Omental fat pad (tissue), 4 donors: ENCODE results near the gene NISCH. TPM values are rescaled to one million over a fixed set of nuclear protein-coding genes. Genes with fewer than 3 reads are reported as not detected.

ENCODE experiments used
- ATAC-seq: fragments of 150-250 bp; one replicate; pipeline ENCODE4 v1.9.1; 2016; ENCODE audit warnings: mild to moderate bottlenecking, moderate library complexity; ENCODE audit not compliant: low FRiP score
- DNase-seq: peaks from one replicate; pipeline ENCODE4 v3.0.0-alpha.2; 2019; ENCODE audit warnings: low spot score
- total RNA-seq, 4 donors: library from RNA; depleted of rRNA; stranded (reverse); fragments of >200 nt; gene quantifications; one replicate each; pipeline ENCODE4 v1.1.0, GENCODE V29; 2016
- TF ChIP-seq, protein P1 (sequence below), 3 donors: fragments of 450-650 bp; IDR thresholded peaks; one replicate each; pipeline ENCODE4 v1.5.1; 2016 to 2017; ENCODE audit warnings: antibody characterized with exemption in 3 of 3, mild to moderate bottlenecking in 3 of 3, moderate library complexity in 2 of 3

Gene NISCH
- total RNA-seq, 4 donors from 2014 or later: 59.8 to 82.3 (median 68.5) TPM

DNA sequence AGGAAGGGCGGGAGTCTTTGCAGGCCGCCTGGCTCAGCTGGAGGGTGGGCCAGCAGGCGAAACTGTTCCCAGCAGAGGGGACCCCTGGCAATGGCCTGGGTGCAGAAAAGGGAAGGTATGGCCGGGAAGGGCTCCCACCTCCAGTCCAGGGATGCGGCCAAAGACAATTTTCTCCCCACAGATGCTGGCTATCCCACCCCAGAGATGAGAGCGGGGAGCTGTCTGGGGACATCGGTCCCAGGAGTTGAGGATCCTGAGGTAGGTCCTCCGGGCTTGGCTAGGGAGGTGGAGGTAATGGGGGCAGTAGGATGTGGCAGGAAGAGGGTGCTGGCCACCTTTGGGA is 12.2 kb upstream of the NISCH start:
- DNase-seq (no peak), ATAC-seq (no peak)
- TF ChIP-seq, protein P1, sequence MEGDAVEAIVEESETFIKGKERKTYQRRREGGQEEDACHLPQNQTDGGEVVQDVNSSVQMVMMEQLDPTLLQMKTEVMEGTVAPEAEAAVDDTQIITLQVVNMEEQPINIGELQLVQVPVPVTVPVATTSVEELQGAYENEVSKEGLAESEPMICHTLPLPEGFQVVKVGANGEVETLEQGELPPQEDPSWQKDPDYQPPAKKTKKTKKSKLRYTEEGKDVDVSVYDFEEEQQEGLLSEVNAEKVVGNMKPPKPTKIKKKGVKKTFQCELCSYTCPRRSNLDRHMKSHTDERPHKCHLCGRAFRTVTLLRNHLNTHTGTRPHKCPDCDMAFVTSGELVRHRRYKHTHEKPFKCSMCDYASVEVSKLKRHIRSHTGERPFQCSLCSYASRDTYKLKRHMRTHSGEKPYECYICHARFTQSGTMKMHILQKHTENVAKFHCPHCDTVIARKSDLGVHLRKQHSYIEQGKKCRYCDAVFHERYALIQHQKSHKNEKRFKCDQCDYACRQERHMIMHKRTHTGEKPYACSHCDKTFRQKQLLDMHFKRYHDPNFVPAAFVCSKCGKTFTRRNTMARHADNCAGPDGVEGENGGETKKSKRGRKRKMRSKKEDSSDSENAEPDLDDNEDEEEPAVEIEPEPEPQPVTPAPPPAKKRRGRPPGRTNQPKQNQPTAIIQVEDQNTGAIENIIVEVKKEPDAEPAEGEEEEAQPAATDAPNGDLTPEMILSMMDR (IDR thresholded peaks at IDR 0.05): no peak

DNA sequence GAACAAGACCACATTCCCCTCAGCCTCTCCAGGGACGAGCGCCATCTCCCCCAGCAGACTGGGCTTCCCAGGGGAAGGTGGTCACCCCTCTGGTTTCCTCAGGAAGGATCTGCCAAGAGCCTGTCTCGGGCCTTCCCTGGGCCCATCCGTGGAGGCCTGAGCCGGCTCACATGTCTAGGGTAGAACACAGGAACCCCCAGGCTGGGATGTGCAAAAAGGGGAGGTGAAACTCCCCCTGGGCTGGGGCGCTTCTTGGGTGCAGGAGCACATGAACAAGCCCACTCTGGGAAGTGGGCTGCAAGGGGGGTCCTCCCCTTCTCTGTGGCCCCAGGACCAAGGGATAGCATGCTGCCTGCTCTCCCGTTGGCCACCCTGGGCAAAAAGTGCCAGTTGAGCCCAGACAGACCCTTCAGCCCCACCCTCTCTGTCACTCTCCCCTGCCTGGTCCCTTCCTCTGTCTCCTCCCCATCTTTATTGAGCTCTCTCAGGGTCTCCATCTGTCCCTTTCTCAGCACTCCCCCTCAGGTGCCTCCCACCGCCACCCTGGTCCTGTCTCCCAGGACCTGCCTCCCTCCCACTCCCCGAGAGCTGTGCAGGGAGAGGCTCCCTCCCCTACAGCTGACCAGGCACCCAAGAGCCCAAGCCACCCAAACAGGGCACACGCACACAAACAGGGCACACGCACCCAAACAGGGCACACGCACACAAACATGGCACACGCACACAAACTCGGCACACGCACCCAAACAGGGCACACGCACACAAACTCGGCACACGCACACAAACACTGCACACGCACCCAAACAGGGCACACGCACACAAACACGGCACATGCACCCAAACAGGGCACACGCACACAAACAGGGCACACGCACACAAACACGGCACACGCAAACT is 11.4 kb upstream of the NISCH start:
- TF ChIP-seq, protein P1 (IDR thresholded peaks at IDR 0.05): no peak
- DNase-seq: no peak
- no peak for ATAC-seq

DNA sequence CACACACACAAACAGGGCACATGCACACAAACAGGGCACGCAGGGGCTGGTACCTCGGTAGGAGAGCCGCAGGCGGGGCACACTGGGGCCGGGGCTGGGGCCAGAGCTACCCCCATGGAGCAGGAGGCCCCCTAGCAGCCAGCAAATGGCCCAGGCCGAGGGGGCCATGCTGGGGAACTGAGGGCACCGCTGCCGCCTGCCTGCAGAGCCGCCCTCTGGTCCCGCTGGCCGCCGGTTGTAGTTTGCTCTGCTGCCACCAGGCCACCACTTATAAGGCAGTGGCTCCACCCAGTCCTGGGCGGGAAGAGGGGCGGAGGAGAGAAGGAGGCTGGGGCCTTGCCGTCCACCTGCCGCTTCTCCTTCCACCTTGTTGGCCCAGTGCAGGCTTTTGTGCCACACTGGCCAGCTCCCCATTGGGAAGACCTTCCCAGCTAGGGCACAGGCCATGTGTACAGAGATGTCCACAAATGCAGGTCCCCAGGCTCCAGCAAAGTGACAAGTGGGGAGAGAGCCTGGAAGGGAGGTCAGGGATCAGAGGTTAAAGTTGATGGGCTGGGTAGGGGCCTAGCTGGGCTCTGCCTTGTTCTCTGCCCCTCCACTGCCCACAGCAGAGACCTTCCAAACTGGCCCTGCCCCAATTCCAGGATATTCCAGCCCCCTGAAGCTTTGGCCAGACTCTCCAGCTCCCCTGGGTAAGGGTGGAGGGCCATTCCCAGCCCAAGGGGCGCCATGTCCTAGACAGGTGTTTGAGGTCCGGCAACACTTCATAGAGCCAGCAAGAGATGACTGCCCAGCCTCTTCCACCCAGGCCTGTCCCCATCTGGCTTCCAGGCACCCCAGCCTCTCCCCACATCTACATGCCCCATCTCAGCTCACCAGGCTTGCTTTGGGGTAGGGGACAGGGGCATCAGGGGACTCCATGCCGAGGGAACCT is 10.3 kb upstream of the NISCH start, which contains the start of gene SEMA3G:
TSS of gene SEMA3G (minus strand) at position 244 of the 934 bp plus-strand sequence. CDS start at position 168, 76 bp downstream.
- TF ChIP-seq, protein P1 (IDR thresholded peaks at IDR 0.05): peak in 1 of 3 donors; percentile 9
- DNase-seq (no peak), ATAC-seq (no peak)

DNA sequence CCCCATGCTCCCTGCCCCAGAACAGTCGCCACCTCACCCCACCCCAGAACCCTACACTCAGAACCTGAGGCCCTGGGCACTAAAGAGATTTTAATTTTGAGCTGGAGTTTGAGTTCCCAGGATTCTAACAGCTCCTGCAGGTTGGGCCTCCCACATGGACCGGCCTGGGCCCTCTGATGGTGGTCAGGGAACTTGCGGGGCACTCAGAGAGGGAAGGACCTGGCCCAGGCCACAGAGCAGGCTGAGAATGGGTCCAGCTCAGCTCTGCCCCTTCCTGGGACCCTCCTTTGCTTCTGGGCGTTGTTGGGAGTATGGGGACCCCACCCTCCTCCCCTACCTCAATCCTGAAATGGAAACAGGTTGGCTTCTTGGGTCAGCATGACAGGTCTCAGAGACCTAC is 9.4 kb upstream of the NISCH start:
- TF ChIP-seq, protein P1 (IDR thresholded peaks at IDR 0.05): no peak
- DNase-seq: no peak
- ATAC-seq: no peak

DNA sequence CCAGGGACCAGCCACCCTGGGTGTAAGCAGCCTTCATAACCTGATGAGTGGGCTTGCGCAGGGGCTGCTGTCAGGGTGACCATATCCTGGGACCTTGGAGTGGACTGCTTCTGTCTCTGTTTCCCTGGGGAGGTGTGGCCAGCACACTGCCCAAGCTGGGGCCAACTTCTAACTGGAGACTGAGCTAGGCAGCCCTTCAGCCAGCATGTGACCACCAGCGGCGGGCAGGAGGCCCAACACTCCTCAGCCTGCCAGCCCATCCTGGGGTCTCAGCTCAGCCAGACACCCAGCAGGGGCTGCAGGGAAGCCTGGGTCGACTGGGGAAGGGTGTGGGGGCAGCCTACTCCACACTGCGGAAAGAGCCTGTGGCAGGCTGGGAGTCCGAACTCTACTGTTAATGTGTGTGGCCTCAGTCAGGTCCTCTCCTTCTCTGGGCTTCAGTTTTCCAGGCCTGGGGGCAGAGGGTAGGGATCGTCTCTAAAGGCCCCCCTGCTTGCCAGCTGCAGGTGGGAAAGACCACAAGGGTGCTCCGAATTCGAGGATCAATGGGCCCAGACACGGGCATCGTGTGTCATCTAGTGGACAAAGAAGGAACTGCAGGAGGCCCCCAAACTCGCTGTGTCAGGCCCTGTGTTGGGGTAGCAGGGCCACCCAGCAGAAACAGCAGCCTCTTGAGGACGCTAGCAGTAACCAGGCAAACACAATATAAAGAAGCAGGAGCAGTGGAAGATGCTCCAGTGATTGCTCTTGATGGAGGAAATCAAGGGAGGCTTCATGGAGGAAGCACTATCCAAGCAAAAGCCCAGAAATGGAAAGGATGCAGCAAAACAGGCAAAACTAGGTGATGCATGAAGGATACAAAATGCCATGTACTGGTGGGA is 8.5 kb upstream of the NISCH start:
- TF ChIP-seq, protein P1 (IDR thresholded peaks at IDR 0.05): peak in 2 of 3 donors; percentile 98 to 99
- ATAC-seq: peak; percentile 53
- DNase-seq: peak; percentile 52
